Endothelial cell of umbilical vein (primary cell): Measurements from ENCODE around the gene CRCP. TPM values are rescaled to one million over a fixed set of nuclear protein-coding genes. Genes with fewer than 3 reads are reported as not detected.

Source experiments
- BruUV-seq: library from RNA; stranded (reverse); fragments of 400-500 nt; replicated peaks from 2 replicates; lab custom pipeline; 2021; lab: Mats Ljungman, UMichigan
- CTCF ChIA-PET: fragments of 300-600, 350-600 bp; sonication (Branson Sonifier 250); formaldehyde crosslinking; loops from one replicate; lab custom pipeline; 2021; ENCODE audit warnings: antibody characterized with exemption, inconsistent platforms; lab: Charles Lee
- POLR2A ChIA-PET: fragments of 300-600, 350-600 bp; sonication (Branson Sonifier 250); formaldehyde crosslinking; loops from one replicate; lab custom pipeline; 2021; ENCODE audit warnings: antibody characterized with exemption, inconsistent platforms; lab: Charles Lee
- DNase-seq: peaks from one replicate; pipeline ENCODE4 v3.0.0-alpha.2; 2011; ENCODE audit warnings: low read depth, low spot score
- FAIRE-seq: peaks from 2 replicates; lab custom pipeline; 2011; peaks lifted over from hg19 to GRCh38; lab: Jason Lieb, UNC
- H2AFZ ChIP-seq: 2 replicates; pipeline ENCODE4 v1.6.0; 2012; ENCODE audit warnings: low read depth, low read length, control low read depth, inconsistent platforms
- H3K27ac ChIP-seq: 2 replicates; pipeline ENCODE4 v1.5.1; 2011; ENCODE audit warnings: low read depth, mild to moderate bottlenecking, control low read depth, low read length, moderate library complexity; ENCODE audit not compliant: insufficient read depth
- H3K27me3 ChIP-seq, 2 experiments: 2 replicates each; pipeline versions ENCODE4 v1.6.0 to v1.6.1; 2011; ENCODE audit warnings: low read length in 2 of 2, mixed read lengths in 1 of 2; ENCODE audit not compliant: control insufficient read depth in 2 of 2, insufficient read depth in 2 of 2
- H3K36me3 ChIP-seq, 2 experiments: 2 replicates in 1 of 2; 3 replicates in 1 of 2; pipeline ENCODE4 v1.5.1; 2011; ENCODE audit warnings: low read length in 2 of 2, mild to moderate bottlenecking in 1 of 2, moderate library complexity in 1 of 2; ENCODE audit not compliant: control insufficient read depth in 2 of 2, insufficient read depth in 2 of 2; ENCODE audit errors: extremely low read depth in 1 of 2
- H3K4me1 ChIP-seq: 3 replicates; pipeline ENCODE4 v1.5.1; 2011; ENCODE audit warnings: mild to moderate bottlenecking, low read length; ENCODE audit not compliant: control insufficient read depth, insufficient read depth; ENCODE audit errors: extremely low read depth
- H3K4me2 ChIP-seq: 2 replicates; pipeline ENCODE4 v1.6.1; 2011; ENCODE audit warnings: low read length, control low read depth, mixed read lengths; ENCODE audit not compliant: insufficient read depth
- H3K4me3 ChIP-seq, 3 experiments: fragments of 200-600 bp in 1 of 3; sonication (generic), shearing (Covaris generic) in 1 of 3; replicated peaks in 1 of 3; 2 replicates each; pipeline ENCODE4 v1.5.1; 2011 to 2016; ENCODE audit warnings: control low read depth in 3 of 3, low read length in 3 of 3, mild to moderate bottlenecking in 2 of 3, inconsistent platforms in 1 of 3, low read depth in 1 of 3, moderate library complexity in 1 of 3; ENCODE audit not compliant: insufficient read depth in 1 of 3
- H3K79me2 ChIP-seq: 2 replicates; pipeline ENCODE4 v1.6.0; 2012; ENCODE audit warnings: low read length, inconsistent platforms; ENCODE audit not compliant: control insufficient read depth, insufficient read depth
- H3K9ac ChIP-seq: replicated peaks from 2 replicates; pipeline ENCODE3; 2011; ENCODE audit warnings: low read length, control low read depth; ENCODE audit not compliant: insufficient read depth; ENCODE audit errors: extremely low read depth
- H3K9me1 ChIP-seq: replicated peaks from 3 replicates; pipeline ENCODE4 v1.6.0; 2011; ENCODE audit warnings: mild to moderate bottlenecking, low read length; ENCODE audit not compliant: control insufficient read depth, insufficient read depth; ENCODE audit errors: extremely low read depth
- H3K9me3 ChIP-seq: replicated peaks from 2 replicates; pipeline ENCODE4 v1.5.1; 2012; ENCODE audit warnings: low read length, inconsistent platforms; ENCODE audit not compliant: control insufficient read depth, insufficient read depth
- H4K20me1 ChIP-seq: replicated peaks from 2 replicates; pipeline ENCODE3; 2011; ENCODE audit warnings: mild to moderate bottlenecking, low read length; ENCODE audit not compliant: control insufficient read depth, insufficient read depth; ENCODE audit errors: extremely low read depth
- CTCF ChIP-seq, 2 donors: IDR thresholded peaks; 1 replicate in 1 of 2; 2 replicates in 1 of 2; pipeline ENCODE4 v1.5.1; 2011; ENCODE audit warnings: low read length in 2 of 2, mild to moderate bottlenecking in 2 of 2, moderate library complexity in 2 of 2, control low read depth in 1 of 2, inconsistent platforms in 1 of 2, low read depth in 1 of 2; ENCODE audit not compliant: insufficient read depth in 1 of 2; ENCODE audit errors: extremely low read depth in 1 of 2
- EZH2 ChIP-seq: IDR thresholded peaks from 2 replicates; pipeline ENCODE4 v1.6.1; 2012; ENCODE audit warnings: borderline replicate concordance, low read depth, mild to moderate bottlenecking, moderate library complexity, low read length, inconsistent platforms; ENCODE audit not compliant: severe bottlenecking
- FOS ChIP-seq: IDR thresholded peaks from 2 replicates; pipeline ENCODE4 v1.6.1; 2011; ENCODE audit warnings: mild to moderate bottlenecking, low read length, moderate library complexity, borderline replicate concordance; ENCODE audit not compliant: insufficient read depth
- GATA2 ChIP-seq: IDR thresholded peaks from 2 replicates; pipeline ENCODE4 v1.7.0; 2011; ENCODE audit warnings: low read depth, mild to moderate bottlenecking, moderate library complexity, mixed read lengths, low read length; ENCODE audit not compliant: insufficient read length, insufficient read depth
- JUN ChIP-seq: IDR thresholded peaks from 2 replicates; pipeline ENCODE4 v1.6.1; 2011; ENCODE audit warnings: borderline replicate concordance, low read depth; ENCODE audit not compliant: insufficient read length, insufficient read depth
- MAX ChIP-seq: IDR thresholded peaks from 2 replicates; pipeline ENCODE4 v1.6.1; 2011; ENCODE audit not compliant: insufficient read depth, insufficient read length
- MYC ChIP-seq: IDR thresholded peaks from one replicate; pipeline ENCODE4 v1.6.1; 2011; ENCODE audit warnings: mild to moderate bottlenecking, low read depth, low read length
- POLR2A ChIP-seq: IDR thresholded peaks from 2 replicates; pipeline ENCODE4 v1.6.1; 2012; ENCODE audit warnings: low read depth, mild to moderate bottlenecking, control low read depth, low read length
- POLR2AphosphoS5 ChIP-seq: IDR thresholded peaks from 2 replicates; pipeline ENCODE4 v1.6.1; 2012; ENCODE audit warnings: low read depth, mild to moderate bottlenecking, control low read depth, low read length, moderate library complexity; ENCODE audit not compliant: insufficient read depth
- dilution Hi-C: fragments of 300-500 bp; cut with MboI; formaldehyde crosslinking; loops from one replicate; pipeline ENCODE4 v1.15.0; 2019; ENCODE audit warnings: low sequenced_read_pairs; ENCODE audit not compliant: extremely low pct_ligation_motif_present
- intact Hi-C: fragments of 100-400 bp; cut with micrococcal nuclease; formaldehyde crosslinking; loops from one replicate; pipeline ENCODE4 v1.10.0; 2022
- polyA plus RNA-seq, 4 experiments: library from polyadenylated mRNA; depleted of rRNA in 3 of 4; stranded (reverse) in 3 of 4; unstranded in 1 of 4; fragments of >200 nt; gene quantifications; 2 replicates each; pipeline versions ENCODE4 v1.2.1 to v1.2.3, GENCODE V29; 2011 to 2012; ENCODE audit warnings: missing spikeins in 1 of 4
- total RNA-seq: library from RNA; stranded (reverse); gene quantifications from 2 replicates; pipeline ENCODE4 v1.2.3, GENCODE V29; 2021

CRCP gene
- total and polyA plus RNA-seq, 2 donors (not counting 3 experiments of a cell fraction or from before 2014, with no cell fraction given): 14.2 to 29.7 TPM

- H3K9ac ChIP-seq: no peak overlapping the region
- POLR2A ChIA-PET: no interaction called here
- no TSS peak for BruUV-seq
- DNase-seq: peak; percentile 30
- H2AFZ ChIP-seq: no peak overlapping the region
- H3K4me2 ChIP-seq: no peak overlapping the region
- intact Hi-C loops: no loop called here
- peaks cover 5 to 6% of the 10 kb centered on the region in 2 experiments for H3K36me3 ChIP-seq
- TF ChIP-seq POLR2AphosphoS5 (no peak), EZH2 (no peak), CTCF (IDR thresholded peaks at IDR 0.05; ENCODE audit: extremely low read depth in 1 of 2, insufficient read depth in 1 of 2, low read depth in 1 of 2, low read length in 2 of 2) (no peak), JUN (no peak), MAX (no peak), MYC (no peak), POLR2A (no peak), FOS (no peak), GATA2 (no peak)
- FAIRE-seq: peak; percentile 8
- H3K9me3 ChIP-seq: no peaks in the 10 kb centered on the region
- CTCF ChIA-PET: interaction anchor here (1.2 to 1.4 kb wide), 2 partner anchors 14 to 54 kb away, joined by 3 read pairs; no protein-coding TSS in a partner anchor
- H3K9me1 ChIP-seq: no peaks in the 10 kb centered on the region
- no peaks in the 10 kb centered on the region for H3K27me3 ChIP-seq
- H3K4me3 ChIP-seq: no peak overlapping the region
- no peaks in the 10 kb centered on the region for H4K20me1 ChIP-seq
- H3K4me1 ChIP-seq: peaks cover 40% of the 10 kb centered on the region
- H3K79me2 ChIP-seq: peaks cover 14% of the 10 kb centered on the region
- dilution Hi-C loops: no loop called here
- H3K27ac ChIP-seq: peak overlapping the region; percentile 24
Measured at GRCh38 chr7:66150471-66150870, 35.8 kb downstream of the CRCP start.
